GM18520 (cell line): ENCODE measurements around the gene WDHD1.
"Not testable (repeated sequence)": the region's sequence is repeated elsewhere in the genome, so short reads cannot be mapped to it uniquely, and the experiment has no call there.

Experiments used
- ATAC-seq: cut with Tn5 transposase; IDR thresholded peaks from one replicate; pipeline ENCODE4 v1.9.1; 2021; ENCODE audit not compliant: unreplicated experiment

The WDHD1 gene

GRCh38 chr14:55026793-55027561 is at the start of gene WDHD1, which contains the start of gene SOCS4:
Gene WDHD1 (minus strand): TSS chr14:55027099. CDS start chr14:55026787, 312 bp downstream.
Gene SOCS4 (plus strand): TSS chr14:55027236. CDS start chr14:55043042, 15,806 bp downstream.
- ATAC-seq, result peak; percentile 79

GRCh38 chr14:55075628-55076175 is 48.8 kb upstream of the WDHD1 start:
- ATAC-seq, result no peak

GRCh38 chr14:55074662-55075061 is 47.8 kb upstream of the WDHD1 start:
- ATAC-seq, result peak; percentile 36

- no peak for ATAC-seq
Measured at GRCh38 chr14:55073856-55074255, 47.0 kb upstream of the WDHD1 start.

GRCh38 chr14:55071870-55072640 is 45.2 kb upstream of the WDHD1 start:
- ATAC-seq, result peak; percentile 43

- ATAC-seq, result no peak
Measured at GRCh38 chr14:55070981-55071411, 44.1 kb upstream of the WDHD1 start.

GRCh38 chr14:55066223-55066622 is 39.3 kb upstream of the WDHD1 start:
- ATAC-seq, result no peak

GRCh38 chr14:55065411-55065810 is 38.5 kb upstream of the WDHD1 start:
- ATAC-seq, result no peak

- not testable (repeated sequence) for ATAC-seq
Measured at GRCh38 chr14:55064896-55065295, 38.0 kb upstream of the WDHD1 start.

- no peak for ATAC-seq
Measured at GRCh38 chr14:55062517-55063351, 35.8 kb upstream of the WDHD1 start.

- ATAC-seq, result no peak
Measured at GRCh38 chr14:55059333-55059732, 32.4 kb upstream of the WDHD1 start.

- no peak for ATAC-seq
Measured at GRCh38 chr14:55057919-55058318, 31.0 kb upstream of the WDHD1 start.

- no peak for ATAC-seq
Measured at GRCh38 chr14:55054098-55054497, 27.2 kb upstream of the WDHD1 start.

- ATAC-seq, result no peak
Measured at GRCh38 chr14:55053500-55053899, 26.6 kb upstream of the WDHD1 start.

- ATAC-seq, result no peak
Measured at GRCh38 chr14:55053018-55053417, 26.1 kb upstream of the WDHD1 start.

- ATAC-seq, result peak; percentile 4
Measured at GRCh38 chr14:55052269-55052930, 25.5 kb upstream of the WDHD1 start.

GRCh38 chr14:55051423-55052268 is 24.7 kb upstream of the WDHD1 start, which contains the start of gene MAPK1IP1L:
Gene MAPK1IP1L (plus strand): TSS chr14:55051647. CDS start chr14:55061684, 10,037 bp downstream.
- peak; percentile 85 for ATAC-seq

- no peak for ATAC-seq
Measured at GRCh38 chr14:55051165-55051422, 24.2 kb upstream of the WDHD1 start.

- ATAC-seq, result no peak
Measured at GRCh38 chr14:55048900-55049436, 22.1 kb upstream of the WDHD1 start.
